Ovary (tissue), 3 donors: ENCODE results near the gene ACSL3.

Experiments used
- POLR2A ChIP-seq: fragments of 450-650 bp; IDR thresholded peaks from one replicate; pipeline ENCODE4 v1.6.1; 2017; ENCODE audit warnings: antibody characterized with exemption, mild to moderate bottlenecking, moderate library complexity
- TF ChIP-seq, protein P1 (sequence below), 3 donors: fragments of 450-650 bp in 2 of 3; fragments of 200-600 bp in 1 of 3; IDR thresholded peaks; one replicate each; pipeline versions ENCODE4 v1.5.1 to v1.8.0; 2016 to 2022; ENCODE audit warnings: antibody characterized with exemption in 3 of 3, mild to moderate bottlenecking in 1 of 3
- donor health status: DM: no; HTN: no; CAD: no.

DNA sequence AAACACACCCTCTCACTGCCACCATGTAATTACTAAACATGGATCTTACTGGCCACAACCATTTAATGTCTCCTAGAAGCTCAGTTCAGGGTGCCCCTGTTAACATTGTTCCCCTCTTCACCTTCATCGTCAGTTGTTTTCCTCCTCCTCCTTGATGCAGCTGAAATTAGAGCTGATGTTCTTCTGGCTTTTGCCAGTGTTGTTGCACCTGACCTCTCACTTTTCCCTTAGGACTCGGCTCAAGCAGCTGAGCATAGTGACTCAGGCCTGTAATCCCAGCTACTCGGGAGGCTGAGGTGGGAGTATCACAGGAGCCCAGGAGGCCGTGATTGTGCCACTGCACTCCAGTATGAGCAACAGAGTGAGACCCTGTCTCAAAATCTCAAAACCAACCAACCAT is 70.8 kb downstream of the ACSL3 start:
- no peak for TF ChIP-seq POLR2A
- TF ChIP-seq, protein P1, sequence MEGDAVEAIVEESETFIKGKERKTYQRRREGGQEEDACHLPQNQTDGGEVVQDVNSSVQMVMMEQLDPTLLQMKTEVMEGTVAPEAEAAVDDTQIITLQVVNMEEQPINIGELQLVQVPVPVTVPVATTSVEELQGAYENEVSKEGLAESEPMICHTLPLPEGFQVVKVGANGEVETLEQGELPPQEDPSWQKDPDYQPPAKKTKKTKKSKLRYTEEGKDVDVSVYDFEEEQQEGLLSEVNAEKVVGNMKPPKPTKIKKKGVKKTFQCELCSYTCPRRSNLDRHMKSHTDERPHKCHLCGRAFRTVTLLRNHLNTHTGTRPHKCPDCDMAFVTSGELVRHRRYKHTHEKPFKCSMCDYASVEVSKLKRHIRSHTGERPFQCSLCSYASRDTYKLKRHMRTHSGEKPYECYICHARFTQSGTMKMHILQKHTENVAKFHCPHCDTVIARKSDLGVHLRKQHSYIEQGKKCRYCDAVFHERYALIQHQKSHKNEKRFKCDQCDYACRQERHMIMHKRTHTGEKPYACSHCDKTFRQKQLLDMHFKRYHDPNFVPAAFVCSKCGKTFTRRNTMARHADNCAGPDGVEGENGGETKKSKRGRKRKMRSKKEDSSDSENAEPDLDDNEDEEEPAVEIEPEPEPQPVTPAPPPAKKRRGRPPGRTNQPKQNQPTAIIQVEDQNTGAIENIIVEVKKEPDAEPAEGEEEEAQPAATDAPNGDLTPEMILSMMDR (IDR thresholded peaks at IDR 0.05): no peak
